Central memory CD4-positive, alpha-beta T cell (primary cell): ENCODE results near the gene SHB.

Source experiments
- DNase-seq: peaks from one replicate; pipeline ENCODE4 v3.0.0; 2022

The SHB gene

DNA sequence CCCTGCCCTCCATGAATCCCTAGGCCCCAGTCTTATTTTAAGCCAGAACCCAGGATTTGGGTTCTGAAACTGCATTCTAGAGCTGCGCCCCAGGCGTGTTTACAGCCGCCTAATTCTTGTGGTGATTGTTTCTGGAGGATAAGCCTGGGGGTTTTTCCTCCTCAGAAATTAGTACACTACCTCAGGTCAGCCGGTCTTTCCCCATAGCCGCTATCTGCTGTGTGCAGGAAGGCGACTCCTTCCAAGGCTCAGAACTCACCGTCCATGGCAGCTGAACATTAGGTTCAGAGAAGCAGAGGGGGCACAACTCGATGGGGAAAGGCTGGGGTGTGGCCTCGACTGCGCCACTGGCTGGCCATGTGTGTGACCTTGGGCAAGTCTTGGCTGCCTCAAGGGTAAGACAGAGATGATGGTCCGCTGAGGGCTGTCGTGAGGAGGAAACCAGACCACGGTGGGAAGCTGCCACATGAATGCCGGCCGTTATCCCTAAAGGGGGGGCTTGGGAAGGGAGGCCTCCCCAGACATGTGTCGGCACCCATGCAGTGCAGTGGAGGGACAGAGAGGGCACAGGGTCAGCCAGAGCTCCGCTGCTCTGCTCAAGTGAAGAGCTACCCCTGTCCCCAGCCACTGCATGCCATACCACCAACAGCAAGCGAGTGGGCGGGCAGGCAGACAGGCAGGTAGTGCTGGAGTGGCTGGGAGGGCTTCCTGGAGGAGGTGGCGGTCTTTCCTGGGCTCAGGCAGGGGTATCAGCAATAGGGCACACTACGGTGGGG lies 28.9 kb downstream of the SHB start:
- DNase-seq, result no peak

DNA sequence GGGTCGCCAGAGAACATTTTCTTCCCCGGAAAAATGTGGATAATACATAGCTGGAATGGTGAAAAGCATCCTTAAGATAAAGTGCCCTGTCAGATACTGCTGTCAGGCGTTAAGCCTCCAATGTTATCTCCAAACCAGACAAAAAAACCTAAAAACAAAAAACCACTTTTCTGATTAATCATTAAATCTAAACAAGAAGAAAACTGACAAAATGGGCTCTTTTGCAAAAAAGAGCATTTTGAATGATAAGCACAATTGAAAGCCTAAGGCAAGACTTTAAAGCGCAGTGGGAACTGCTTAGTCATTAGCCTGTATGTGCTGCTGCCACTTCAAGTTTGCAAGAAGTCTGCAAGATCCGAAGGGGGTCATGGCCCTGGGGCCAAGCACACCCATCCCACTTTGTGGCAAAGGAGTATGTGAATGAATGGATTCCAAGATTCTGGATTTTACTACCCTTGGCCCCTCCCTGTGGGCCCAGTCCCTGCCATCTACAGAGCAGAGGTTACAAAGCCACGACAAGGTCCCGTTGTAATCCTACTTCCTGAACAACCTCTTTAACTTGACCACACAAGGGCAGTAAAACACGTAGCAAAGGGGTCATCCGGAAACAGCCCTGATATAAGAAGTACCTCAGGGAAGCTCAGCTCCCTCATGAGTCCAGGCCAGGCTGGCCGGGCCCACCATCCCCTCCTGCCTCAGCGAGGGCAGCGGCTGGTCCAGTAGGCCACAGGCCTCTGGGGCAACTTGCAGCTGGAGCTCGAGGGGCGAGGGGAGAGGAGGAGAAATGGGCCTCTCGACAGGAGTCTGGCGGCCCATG lies 29.7 kb downstream of the SHB start:
- no peak for DNase-seq

DNA sequence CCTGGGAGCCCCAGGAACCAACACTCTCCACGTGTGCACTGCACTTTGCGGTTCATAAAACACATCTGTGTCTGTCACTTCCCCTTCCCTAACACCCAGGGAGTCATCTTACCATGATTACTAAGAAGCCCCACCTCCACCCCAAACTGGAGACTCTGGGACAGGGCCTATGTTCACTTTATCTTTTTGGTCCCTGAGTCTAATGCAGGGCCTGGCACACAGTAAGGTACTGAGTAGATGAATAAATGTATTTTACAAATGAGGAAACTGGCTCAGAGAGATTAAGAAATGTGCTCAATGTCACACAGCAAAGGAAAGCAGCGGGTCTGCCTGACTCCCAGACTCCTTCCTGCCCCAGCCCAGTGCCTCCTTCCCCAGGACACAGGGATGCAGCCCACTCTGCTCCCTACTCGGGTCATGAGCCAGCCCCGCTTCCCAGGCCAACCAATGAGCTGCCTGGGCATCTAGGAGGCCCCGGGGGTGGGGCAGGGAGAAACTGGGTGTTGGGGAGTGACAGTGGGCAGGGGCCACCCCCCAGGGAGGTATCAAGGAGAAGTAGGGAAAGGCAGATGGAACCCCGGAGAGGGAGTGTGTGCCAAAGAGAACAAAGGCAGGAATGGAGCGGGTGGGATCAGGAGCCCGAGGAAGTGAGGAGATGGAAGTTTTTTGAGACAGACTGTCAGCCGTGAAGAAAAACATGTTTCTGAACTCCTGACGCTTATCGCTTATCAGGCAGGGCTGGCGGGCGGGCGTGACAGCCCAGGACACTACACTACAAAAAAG lies 30.5 kb downstream of the SHB start:
- DNase-seq, result no peak

DNA sequence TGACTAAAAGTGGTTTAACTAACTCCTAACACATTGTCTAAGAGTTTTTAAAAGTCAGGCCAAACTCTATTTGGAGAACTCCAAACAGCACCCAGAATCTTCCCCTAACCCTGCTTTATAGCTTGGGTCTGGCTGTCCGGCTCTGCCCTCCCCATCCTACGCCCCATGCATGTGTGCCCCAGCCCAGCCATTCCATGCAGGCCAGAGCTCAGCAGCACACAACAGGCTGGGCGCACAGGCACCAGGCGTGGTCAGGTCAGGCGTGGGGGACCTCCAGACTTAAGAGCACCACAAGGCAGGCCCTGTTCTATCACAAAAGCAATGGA lies 31.1 kb downstream of the SHB start:
- no peak for DNase-seq

DNA sequence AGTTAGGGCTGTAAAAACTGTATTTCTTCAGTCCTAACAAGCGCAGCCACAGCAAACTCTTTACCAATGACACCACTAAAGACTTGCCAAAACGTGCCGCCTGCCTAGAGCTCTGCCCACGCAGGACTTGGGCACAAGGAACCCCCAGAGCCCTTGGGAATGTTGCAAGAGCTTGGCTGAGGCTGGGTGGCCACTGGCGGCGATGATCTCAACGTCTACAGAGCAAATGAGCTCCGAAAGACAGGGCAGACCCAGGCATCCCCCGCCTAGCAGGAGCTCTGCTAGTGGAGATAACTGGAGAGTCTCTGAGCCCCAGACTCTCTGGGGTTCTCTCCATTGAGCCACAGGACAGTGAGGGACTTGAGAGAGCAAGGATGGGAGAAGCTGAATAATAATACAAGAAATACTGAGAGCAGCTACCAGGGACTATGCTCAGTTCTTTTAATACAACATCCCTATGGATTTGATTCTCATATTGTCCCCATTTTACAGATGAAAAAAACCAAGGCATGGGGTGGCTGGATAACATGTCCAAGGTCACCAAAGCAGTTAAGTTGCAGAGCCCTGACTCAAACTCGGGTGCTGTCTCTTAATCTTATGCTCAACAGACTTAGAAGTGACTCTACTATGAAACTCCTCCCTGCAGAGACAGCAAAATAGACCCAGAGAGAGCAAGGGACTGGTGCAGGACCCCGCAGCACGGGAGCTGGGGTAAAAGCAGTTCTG lies 32.5 kb downstream of the SHB start:
- no peak for DNase-seq

DNA sequence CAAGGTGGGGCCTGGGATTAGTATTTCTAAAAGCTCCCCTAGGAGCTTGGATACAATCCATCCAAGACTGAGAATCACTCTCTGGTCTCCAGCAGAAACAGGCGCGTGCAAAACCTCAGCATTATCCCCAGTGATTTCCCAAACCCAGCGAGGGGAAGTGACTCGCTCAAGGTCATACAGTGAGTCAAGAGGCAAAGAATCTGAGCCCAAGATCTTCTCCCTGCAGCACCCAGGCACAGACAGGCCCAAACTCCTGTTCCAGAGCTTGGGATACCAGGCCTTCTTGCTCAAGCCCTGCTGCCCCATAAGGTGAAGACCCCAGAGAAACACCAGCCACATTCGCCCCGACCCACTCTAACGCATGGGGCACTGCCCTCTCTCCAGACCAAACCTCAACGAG lies 33.2 kb downstream of the SHB start:
- no peak for DNase-seq

DNA sequence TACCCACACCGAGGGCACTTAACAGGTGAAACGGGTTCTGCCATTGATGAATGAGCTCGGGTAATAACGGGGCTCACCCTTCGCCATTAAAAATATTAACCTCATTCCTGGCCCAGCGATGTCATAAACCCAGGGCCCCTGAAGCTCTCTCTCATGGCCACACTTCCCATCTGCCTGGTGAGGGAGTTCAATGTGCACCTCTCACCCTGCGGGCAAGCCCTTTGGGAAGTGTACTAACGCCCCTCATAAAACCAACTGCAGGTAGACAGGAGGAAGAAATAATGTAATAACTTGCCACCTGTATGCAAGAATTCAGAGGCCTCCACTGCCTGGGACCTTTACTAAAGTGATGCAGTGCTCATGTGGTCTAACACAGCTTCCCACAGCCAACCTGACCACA lies 35.1 kb downstream of the SHB start:
- no peak for DNase-seq

DNA sequence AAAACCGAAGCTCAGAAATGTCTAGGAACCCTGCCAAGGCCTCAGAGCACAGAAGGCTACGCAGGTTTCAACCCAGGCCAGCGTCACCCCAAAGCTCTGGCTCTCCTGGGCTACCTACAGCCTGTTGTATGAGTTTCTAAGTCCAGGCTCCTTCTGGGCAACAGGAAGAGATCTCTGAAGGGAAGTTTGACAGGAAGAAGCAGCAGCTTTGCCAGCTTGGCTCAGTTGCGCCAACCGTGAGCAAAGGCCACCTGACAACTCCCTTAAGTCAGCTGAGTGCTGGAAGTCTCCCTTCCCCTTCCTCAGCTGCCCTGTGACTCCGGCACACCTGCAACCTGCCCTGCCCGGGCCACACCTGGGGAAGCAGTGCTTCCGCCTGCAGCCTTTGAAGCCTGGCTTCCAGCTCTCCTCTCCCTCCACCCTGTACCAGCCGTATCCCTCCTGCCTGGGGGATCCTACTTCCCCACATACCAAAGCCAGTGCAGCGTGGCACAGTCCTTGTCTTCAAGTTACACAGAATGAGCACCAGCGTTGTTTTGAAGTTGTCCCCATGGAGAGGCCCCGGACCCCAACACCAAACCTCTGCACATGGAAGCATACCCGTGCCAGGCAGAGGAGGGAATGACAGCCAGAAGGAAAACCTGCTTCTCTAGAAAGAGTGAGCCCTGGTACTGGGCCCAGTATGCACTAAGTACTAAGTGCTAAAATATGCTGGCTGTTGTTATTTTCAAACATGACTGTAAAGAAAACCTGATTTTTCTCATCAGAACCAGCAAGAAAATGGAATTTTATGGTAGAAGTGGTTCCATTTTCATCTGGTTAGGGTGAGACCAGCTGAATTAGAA lies 36.5 kb downstream of the SHB start:
- DNase-seq, result no peak

DNA sequence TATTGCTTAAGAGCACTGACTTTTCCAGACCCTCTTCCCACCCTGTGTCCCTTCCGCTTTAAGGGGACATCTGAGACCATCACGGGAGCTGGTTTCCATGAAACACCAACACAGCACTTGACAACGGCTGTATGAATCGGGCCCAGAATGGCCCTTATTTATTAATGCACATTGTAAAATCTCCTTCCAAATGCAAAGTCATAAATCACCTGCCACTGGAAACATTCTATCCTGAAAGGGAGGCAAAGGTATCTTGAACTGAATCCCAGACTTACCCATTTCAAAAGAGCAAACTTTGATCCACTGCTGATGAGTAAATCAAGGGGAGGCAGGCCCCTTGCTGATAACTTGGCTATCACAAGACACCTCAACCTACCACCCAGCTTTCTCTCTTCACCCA lies 37.4 kb downstream of the SHB start:
- no peak for DNase-seq

DNA sequence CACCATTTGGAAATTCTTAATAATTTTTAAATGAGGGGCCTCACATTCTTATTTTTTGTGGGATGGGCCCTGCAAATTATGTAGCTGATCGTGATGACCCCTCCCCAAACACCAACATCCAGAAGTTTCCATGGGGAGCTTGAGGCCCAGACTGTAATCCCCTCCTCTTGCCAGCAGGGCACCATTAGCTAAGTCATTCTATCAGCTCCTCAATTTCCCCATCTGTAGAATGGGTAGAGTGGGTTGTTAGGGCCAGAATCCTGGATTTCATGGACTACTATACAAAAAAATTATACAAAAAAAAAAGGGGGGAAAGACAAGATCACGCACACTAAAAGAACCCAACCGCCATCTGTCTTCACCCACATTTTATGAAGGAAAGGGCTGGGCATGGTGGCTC lies 38.4 kb downstream of the SHB start:
- DNase-seq, result no peak

DNA sequence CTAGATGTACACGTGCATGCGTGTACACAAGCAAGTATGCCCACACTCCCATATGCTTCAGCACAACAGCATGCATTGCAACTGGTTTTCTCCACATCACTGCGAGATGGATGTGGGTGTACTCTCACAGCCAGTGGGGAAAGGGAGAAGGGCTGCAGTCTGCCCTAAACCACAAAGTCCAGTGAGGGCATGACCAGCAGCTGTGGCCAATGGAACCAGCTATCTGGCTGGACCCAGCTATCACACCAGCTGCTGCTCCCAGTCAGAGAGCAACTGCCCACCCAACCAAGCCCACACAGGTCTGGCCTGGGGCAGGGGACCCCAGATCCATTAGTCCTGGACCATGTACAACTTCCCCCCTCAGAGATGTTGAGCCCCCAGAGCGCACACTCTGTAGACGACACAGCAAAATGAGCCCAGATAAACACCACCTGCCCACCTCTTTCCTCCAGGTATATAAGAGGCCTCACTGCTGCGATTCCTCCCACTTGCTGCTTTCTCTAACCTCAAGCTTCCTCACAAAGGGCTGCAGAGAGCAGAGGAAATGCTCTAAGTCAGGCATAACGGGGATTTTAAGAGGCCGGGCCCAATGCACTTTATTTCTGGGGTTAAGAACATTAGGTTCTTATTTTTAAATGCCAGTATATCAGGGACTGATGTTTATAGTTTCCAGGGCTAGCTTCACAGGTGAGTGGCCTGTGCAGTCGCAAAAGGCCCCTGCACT lies 39.0 kb downstream of the SHB start:
- no peak for DNase-seq

DNA sequence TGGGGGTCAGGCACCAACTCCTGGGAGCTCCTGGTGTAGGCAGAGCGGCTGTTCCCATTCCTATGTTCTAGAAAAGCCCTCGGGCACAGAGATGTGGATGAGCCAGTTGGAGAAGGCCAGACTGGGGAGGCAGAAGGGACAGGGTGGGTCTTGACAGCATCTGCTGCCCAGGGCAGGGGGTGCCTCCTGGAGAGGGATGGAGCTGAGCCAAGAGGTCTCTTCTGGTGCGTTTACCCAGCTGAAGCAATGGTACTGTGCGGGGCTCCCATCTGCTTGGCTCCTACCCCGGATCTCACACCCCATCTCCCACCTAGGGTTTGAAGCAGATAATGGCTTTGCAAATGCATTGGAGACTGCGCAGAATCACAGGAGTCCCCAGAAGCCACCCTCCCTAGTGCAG lies 41.3 kb downstream of the SHB start:
- no peak for DNase-seq

DNA sequence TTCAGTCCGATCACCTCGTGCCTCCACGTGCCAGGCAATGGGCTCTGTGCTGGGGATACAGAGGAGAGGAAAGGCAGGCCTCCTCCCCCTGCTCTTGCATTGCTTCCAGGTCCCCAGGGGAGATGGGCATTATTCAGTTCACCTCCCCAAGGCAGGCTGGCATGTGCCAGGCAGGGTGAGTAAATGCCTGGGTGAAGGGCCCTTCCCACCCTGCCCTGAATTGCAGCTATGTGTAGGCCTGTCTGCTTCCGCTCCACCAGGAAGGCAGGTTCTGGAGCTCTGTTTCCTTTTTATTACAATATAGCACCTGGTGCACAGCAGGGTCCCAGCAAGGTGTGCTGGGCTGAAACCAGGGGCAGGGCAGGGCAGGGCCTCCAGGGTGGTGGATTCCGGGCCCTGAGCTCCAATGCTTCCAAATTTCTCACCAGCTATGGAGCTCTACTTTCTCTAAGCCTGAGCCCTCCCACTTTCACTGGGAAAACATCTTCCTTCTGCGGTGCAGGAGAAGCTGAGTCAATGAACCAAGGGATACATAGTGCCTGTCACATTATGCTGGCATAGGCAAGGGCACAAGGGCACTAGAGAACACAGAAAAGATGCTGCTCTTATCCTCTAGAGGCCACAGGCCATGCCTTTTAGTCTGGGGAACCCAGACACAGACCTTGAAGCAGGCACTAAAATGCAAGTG lies 42.0 kb downstream of the SHB start:
- no peak for DNase-seq

DNA sequence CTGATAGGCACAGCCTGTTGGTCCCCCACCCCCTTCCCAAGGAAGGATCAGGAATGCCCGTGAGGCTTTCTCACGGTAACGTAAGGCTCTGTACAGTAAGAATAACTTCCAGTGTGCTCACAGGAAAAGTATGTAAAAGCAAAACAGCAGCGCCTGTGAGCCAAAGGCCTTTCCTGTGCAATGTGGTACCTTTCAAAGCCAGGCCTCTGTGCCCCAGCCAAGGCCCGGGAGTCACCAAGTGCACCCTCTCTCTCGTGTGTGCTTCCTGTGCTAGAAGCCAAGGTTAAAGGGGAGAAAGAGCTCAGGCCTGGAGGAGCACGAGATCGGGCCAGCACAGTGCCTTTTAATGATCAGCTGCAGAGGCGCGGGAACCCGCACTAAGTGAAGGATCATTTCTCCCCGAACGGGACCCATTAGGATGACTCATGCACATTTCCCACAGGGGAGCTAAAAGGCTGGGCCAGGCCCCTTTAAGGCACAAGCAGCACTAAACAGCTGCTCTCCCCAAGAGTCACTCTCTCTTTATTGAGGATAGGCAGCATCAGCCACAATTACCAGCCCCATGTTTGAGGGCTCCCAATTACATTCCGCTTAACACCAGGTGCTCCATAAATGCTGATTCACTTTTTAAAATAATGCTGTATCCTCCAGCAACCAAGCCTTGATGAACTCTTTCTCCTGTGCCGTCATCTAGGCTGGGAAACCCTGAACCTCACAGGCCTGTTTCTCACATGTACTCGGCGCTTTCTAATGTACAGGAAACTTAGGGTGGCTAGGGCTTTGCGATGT lies 42.8 kb downstream of the SHB start:
- DNase-seq, result no peak

DNA sequence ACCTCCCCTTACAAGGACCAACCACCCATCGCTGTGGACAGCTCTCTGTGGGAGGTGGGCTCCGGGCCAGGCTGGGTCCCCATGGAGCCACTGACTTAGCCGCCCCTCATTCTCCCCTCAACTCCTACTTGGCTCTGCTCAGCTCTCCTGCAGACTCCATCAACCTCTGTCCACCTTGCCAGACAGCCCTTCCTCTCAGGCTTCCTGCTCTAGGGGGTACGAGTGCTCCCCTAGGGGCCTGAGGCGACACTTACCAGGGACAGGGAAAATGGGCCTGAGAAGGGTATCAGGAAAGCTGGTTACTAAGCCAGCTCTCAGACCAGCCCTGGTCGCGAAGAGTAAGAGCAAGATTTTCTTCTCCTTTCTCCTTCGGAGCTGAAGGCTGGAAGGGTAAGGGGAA lies 43.9 kb downstream of the SHB start:
- no peak for DNase-seq

DNA sequence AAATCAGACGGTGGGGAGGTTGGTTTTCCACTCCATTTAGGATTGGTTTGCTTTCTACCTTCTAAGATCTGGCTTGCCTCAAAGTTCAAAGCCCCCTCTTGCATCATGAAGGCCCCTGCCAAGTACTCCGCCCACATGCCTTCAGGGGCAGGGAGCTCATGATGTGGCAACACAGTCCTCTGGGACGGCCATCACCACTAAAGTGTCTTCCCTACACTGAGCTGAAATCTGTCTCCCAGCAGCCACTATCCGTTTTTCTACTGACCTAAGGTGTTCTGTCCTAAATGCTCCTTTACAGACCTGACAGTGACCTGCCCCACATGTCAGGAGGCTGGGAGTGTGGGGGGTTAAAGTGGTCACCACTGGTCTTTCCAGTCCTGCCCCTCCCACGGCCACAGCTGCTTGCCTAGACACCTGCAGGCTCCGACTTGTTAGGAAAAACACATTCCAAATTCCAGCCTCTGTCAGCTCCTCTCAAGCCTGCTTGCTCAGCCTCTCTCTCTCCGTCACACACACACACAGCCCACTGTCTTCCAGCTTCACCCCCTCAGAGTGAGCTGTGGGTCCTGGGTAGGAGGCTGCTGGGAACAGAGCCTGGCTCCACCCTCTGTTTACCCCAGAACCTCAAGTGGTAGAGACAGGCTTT lies 44.9 kb downstream of the SHB start:
- DNase-seq, result no peak

DNA sequence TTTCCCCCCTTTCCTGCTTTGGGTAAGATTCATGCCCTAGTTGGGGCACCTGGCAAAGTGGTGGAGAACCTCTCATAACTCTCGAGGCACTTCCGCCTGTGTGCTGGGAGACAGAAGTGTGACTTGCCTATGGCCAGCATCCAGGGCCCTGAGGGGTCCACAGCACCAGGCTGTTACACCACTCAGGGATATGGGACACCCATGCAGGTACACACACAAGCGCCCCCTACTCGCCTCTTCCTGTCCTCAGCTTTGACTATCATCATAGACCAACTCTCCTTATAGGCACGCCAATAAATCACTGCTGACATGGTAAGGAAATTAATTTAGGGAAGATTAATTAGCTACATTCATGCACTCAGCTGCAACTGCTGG lies 45.4 kb downstream of the SHB start:
- DNase-seq, result no peak

DNA sequence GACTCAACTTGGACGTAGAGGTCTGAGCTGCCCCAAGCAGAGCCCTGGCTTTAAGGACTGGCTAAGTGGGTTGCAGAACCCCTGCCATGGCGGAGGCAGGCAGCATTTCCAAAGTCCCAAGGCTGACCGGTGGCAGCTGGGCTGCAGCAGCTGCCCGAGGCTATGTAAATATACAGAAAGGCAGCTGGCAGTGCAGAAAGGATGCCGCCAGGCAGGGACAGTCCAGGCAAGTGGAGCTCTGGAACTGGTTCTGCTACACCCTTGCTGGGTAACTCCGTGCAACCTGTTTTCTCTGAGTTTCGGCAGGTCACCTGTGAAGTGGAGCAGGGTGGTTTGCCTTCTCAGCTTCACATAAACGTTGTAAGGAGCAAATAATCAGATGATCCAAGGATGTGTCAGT lies 46.0 kb downstream of the SHB start:
- no peak for DNase-seq

DNA sequence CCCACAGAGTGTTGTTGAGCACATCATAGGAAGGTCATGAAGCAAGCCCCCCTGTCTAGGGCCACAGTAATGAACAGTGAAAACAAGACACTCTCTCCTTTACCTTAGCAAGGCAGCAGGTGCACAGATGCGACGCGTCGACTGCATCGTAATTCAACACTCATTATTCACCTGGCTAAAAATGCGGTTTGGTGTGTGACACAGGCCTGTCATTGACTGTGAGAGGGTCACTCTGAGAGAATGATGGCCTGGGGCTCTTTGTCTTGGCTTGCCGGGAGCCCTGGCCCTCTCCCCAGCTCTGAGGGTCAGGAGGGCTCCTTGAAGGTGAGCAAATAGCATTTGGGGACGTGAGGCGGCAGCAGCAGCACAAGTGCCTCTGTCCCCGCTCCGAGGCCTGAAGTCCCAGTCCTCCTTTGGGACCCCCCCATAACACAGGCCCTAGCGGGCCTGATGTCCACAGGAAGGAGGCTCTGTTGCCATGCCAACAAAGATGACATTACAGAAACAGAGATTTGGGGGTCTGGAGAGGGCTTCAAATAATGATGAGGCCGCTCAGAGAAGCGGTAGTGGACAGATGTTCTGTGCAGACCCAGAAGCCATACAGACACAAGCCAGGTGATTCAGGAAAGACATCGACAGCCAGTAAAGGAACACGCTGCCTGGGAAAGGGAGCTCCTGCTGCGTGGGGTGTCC lies 46.7 kb downstream of the SHB start:
- DNase-seq, result no peak
